HEK293 (cell line): Measurements from ENCODE around the gene MECR.

Experiments
- CTCF ChIA-PET: fragments of 350-600 bp; formaldehyde crosslinking; extraction: SDS; loops from one replicate; lab custom pipeline; 2021; ENCODE audit warnings: antibody characterized with exemption; lab: Yijun Ruan, JAX
- POLR2A ChIA-PET: fragments of 300-600 bp; formaldehyde crosslinking; extraction: SDS; loops from one replicate; lab custom pipeline; 2020; ENCODE audit warnings: antibody characterized with exemption, inconsistent platforms; lab: Yijun Ruan, JAX
- H3K27ac ChIP-seq: fragments of 200-500 bp; sonication (Bioruptor generic); 2 replicates; pipeline ENCODE4 v1.5.1; 2014; ENCODE audit warnings: low read depth, low read length, control low read depth, inconsistent platforms; ENCODE audit errors: extremely low read depth
- H3K36me3 ChIP-seq, 2 experiments: fragments of 200-500 bp in 1 of 2; sonication (Bioruptor generic) in 1 of 2; 1 replicate in 1 of 2; 2 replicates in 1 of 2; pipeline ENCODE4 v1.5.1; 2014 to 2017; ENCODE audit warnings: inconsistent platforms in 2 of 2, low read length in 2 of 2; ENCODE audit not compliant: control insufficient read depth in 2 of 2, insufficient read depth in 1 of 2
- H3K4me1 ChIP-seq: fragments of 200-500 bp; sonication (Bioruptor generic); 2 replicates; pipeline ENCODE4 v1.5.1; 2014; ENCODE audit warnings: mild to moderate bottlenecking, low read length, inconsistent platforms; ENCODE audit not compliant: control insufficient read depth, insufficient read depth
- H3K4me3 ChIP-seq: 2 replicates; pipeline ENCODE4 v1.5.1; 2011; ENCODE audit warnings: low read depth, mild to moderate bottlenecking, control low read depth, low read length, moderate library complexity
- H3K9me3 ChIP-seq: fragments of 200-500 bp; sonication (Bioruptor generic); 2 replicates; pipeline ENCODE4 v1.5.1; 2014; ENCODE audit warnings: low read depth, low read length, inconsistent platforms; ENCODE audit not compliant: control insufficient read depth, insufficient read depth
- IKZF3 ChIP-seq: fragments of 450-650 bp; IDR thresholded peaks from 2 replicates; pipeline ENCODE4 v1.5.0; 2018; ENCODE audit warnings: missing biosample characterization, mild to moderate bottlenecking, missing genetic modification characterization, moderate library complexity
- OSR2 ChIP-seq: fragments of 450-650 bp; formaldehyde crosslinking; IDR thresholded peaks from 2 replicates; pipeline ENCODE4 v1.5.1; 2016; ENCODE audit warnings: missing biosample characterization, missing genetic modification characterization
- ZBTB1 ChIP-seq: fragments of 450-650 bp; formaldehyde crosslinking; IDR thresholded peaks from 2 replicates; pipeline ENCODE4 v1.5.1; 2016; ENCODE audit warnings: missing biosample characterization, missing genetic modification characterization
- ZNF133 ChIP-seq: fragments of 450-650 bp; formaldehyde crosslinking; IDR thresholded peaks from 2 replicates; pipeline ENCODE4 v1.5.1; 2016; ENCODE audit warnings: missing biosample characterization, missing genetic modification characterization
- ZNF146 ChIP-seq: fragments of 450-650 bp; formaldehyde crosslinking; IDR thresholded peaks from 2 replicates; pipeline ENCODE4 v1.5.1; 2016; ENCODE audit warnings: missing biosample characterization, missing genetic modification characterization
- ZNF214 ChIP-seq: fragments of 450-650 bp; formaldehyde crosslinking; IDR thresholded peaks from 2 replicates; pipeline ENCODE4 v1.5.1; 2017; ENCODE audit warnings: missing biosample characterization, mild to moderate bottlenecking, missing genetic modification characterization, borderline replicate concordance
- ZNF223 ChIP-seq: fragments of 450-650 bp; formaldehyde crosslinking; IDR thresholded peaks from 2 replicates; pipeline ENCODE4 v1.5.1; 2016; ENCODE audit warnings: missing biosample characterization, missing genetic modification characterization
- ZNF548 ChIP-seq: fragments of 450-650 bp; formaldehyde crosslinking; IDR thresholded peaks from 2 replicates; pipeline ENCODE4 v1.5.1; 2016; ENCODE audit warnings: missing biosample characterization, missing genetic modification characterization
- ZNF549 ChIP-seq: fragments of 450-650 bp; IDR thresholded peaks from 2 replicates; pipeline ENCODE4 v1.5.1; 2018; ENCODE audit warnings: missing biosample characterization, missing genetic modification characterization, mild to moderate bottlenecking, inconsistent platforms, moderate library complexity
- ZNF629 ChIP-seq: fragments of 450-650 bp; formaldehyde crosslinking; IDR thresholded peaks from 2 replicates; pipeline ENCODE4 v1.5.1; 2017; ENCODE audit warnings: missing biosample characterization, missing genetic modification characterization
- ZNF677 ChIP-seq: fragments of 450-650 bp; IDR thresholded peaks from 2 replicates; pipeline ENCODE4 v1.5.0; 2018; ENCODE audit warnings: missing biosample characterization, mild to moderate bottlenecking, missing genetic modification characterization, moderate library complexity
- ZNF791 ChIP-seq: fragments of 450-650 bp; formaldehyde crosslinking; IDR thresholded peaks from 2 replicates; pipeline ENCODE4 v1.5.1; 2016; ENCODE audit warnings: missing biosample characterization, missing genetic modification characterization
- ZNF843 ChIP-seq: fragments of 450-650 bp; formaldehyde crosslinking; IDR thresholded peaks from 2 replicates; pipeline ENCODE4 v1.5.1; 2016; ENCODE audit warnings: missing biosample characterization, missing genetic modification characterization
- TF ChIP-seq, protein P1 (sequence below): fragments of 450-650 bp; formaldehyde crosslinking; IDR thresholded peaks from 2 replicates; pipeline ENCODE4 v1.5.1; 2017; ENCODE audit warnings: missing biosample characterization, missing genetic modification characterization
- TF ChIP-seq, protein P2 (sequence below): fragments of 450-650 bp; formaldehyde crosslinking; IDR thresholded peaks from 2 replicates; pipeline ENCODE4 v1.5.1; 2016; ENCODE audit warnings: missing biosample characterization, missing genetic modification characterization
- TF ChIP-seq, protein P3 (sequence below): fragments of 450-650 bp; formaldehyde crosslinking; IDR thresholded peaks from 2 replicates; pipeline ENCODE4 v1.5.1; 2016; ENCODE audit warnings: missing biosample characterization, missing genetic modification characterization
- TF ChIP-seq, protein P4 (sequence below): sonication (generic); formaldehyde crosslinking; IDR thresholded peaks from 2 replicates; pipeline ENCODE4 v1.8.1; 2022; ENCODE audit warnings: mild to moderate bottlenecking, moderate library complexity, missing genetic modification reagents
- TF ChIP-seq, protein P5 (sequence below): fragments of 450-650 bp; formaldehyde crosslinking; IDR thresholded peaks from 2 replicates; pipeline ENCODE4 v1.5.1; 2017; ENCODE audit warnings: missing biosample characterization, missing genetic modification characterization
- TF ChIP-seq, protein P6 (sequence below): fragments of 450-650 bp; formaldehyde crosslinking; IDR thresholded peaks from 2 replicates; pipeline ENCODE4 v1.5.1; 2017; ENCODE audit warnings: missing biosample characterization, missing genetic modification characterization

Gene MECR

DNA sequence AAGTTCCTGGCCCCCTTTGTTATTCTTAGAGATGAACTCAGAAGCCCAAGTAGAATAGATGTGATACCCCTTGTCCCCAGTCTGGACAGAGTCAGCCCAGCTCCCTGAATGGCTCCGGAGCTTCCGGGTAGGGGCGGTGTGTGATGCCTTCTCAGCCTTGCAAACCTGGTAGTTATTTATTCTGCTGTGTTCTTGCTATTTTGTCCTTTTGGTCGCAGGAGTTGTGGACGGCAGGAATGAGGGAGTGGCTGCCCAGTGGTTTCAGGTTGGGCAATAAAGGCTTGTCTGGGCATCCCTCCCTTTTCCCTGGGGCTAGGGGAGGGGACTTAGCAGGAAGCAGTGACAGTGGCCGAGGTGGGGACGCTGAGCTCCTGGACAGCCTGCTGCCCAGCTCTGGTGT, 8.4 kb upstream of the MECR start:
- H3K4me1 ChIP-seq, result peaks cover 4% of the 10 kb centered on the region; the same call in 1 of the 2 replicates
- no peak for TF ChIP-seq ZNF214 (tag by site-specific recombination)
- TF ChIP-seq, protein P1, sequence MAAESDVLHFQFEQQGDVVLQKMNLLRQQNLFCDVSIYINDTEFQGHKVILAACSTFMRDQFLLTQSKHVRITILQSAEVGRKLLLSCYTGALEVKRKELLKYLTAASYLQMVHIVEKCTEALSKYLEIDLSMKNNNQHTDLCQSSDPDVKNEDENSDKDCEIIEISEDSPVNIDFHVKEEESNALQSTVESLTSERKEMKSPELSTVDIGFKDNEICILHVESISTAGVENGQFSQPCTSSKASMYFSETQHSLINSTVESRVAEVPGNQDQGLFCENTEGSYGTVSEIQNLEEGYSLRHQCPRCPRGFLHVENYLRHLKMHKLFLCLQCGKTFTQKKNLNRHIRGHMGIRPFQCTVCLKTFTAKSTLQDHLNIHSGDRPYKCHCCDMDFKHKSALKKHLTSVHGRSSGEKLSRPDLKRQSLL (tag by site-specific recombination), result 0 out of 2 replicates have a peak, but pooled peaks have one; percentile 28
- peak; percentile 40; the same call in 1 of the 2 replicates for TF ChIP-seq OSR2 (tag by site-specific recombination)
- TF ChIP-seq, protein P2, sequence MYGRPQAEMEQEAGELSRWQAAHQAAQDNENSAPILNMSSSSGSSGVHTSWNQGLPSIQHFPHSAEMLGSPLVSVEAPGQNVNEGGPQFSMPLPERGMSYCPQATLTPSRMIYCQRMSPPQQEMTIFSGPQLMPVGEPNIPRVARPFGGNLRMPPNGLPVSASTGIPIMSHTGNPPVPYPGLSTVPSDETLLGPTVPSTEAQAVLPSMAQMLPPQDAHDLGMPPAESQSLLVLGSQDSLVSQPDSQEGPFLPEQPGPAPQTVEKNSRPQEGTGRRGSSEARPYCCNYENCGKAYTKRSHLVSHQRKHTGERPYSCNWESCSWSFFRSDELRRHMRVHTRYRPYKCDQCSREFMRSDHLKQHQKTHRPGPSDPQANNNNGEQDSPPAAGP, result peak; percentile 89
- TF ChIP-seq, all 188 proteins: peak for 3
- no peak overlapping the region for H3K27ac ChIP-seq
- ChIA-PET CTCF (interaction anchor here (0.5 to 1.5 kb wide), 6 partner anchors 22 to 1541 kb away, joined by 3 to 8 read pairs (median 4); no protein-coding TSS in a partner anchor), POLR2A (interaction anchor here (0.8 kb wide), 1 partner anchor 18 kb away, joined by 3 read pairs; no protein-coding TSS in a partner anchor)
- no peak overlapping the region for H3K4me3 ChIP-seq
- no peaks in the 10 kb centered on the region for H3K36me3 ChIP-seq
- no peaks in the 10 kb centered on the region for H3K9me3 ChIP-seq

DNA sequence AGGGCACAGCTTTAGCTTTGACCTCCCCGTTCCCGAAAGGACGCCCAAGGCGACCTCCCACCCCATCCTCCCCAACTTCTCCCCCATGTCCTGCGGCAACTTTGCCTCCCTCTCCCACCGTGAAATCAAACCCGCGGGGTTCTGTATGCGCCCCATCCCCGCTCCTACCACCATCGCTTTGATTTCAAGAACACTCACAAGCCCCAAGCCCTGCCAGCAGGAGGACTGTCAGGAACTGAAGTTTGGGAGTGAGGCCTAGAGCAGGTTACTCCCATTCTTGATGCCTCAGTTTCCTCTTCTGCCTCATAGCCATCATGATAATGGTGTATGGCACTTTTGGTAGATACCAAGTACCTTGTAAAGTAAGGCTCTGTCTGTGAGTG, 7.9 kb upstream of the MECR start:
- Histone ChIP-seq H3K4me1 (peaks cover 4% of the 10 kb centered on the region; the same call in 1 of the 2 replicates), H3K27ac (no peak overlapping the region), H3K4me3 (no peak overlapping the region), H3K36me3 (no peaks in the 10 kb centered on the region), H3K9me3 (no peaks in the 10 kb centered on the region)
- TF ChIP-seq IKZF3 (tag by site-specific recombination) (0 out of 2 replicates have a peak, but pooled peaks have one; percentile 2), ZNF549 (tag by site-specific recombination) (no peak), ZNF843 (tag by site-specific recombination) (no peak), ZNF677 (tag by site-specific recombination) (no peak), ZNF791 (tag by site-specific recombination) (no peak), ZNF223 (no peak)
- CTCF ChIA-PET, result interaction anchor here (0.6 to 1.5 kb wide), 3 partner anchors 94 to 245 kb away, joined by 3 to 8 read pairs (median 3); no protein-coding TSS in a partner anchor
- POLR2A ChIA-PET, result no interaction called here

DNA sequence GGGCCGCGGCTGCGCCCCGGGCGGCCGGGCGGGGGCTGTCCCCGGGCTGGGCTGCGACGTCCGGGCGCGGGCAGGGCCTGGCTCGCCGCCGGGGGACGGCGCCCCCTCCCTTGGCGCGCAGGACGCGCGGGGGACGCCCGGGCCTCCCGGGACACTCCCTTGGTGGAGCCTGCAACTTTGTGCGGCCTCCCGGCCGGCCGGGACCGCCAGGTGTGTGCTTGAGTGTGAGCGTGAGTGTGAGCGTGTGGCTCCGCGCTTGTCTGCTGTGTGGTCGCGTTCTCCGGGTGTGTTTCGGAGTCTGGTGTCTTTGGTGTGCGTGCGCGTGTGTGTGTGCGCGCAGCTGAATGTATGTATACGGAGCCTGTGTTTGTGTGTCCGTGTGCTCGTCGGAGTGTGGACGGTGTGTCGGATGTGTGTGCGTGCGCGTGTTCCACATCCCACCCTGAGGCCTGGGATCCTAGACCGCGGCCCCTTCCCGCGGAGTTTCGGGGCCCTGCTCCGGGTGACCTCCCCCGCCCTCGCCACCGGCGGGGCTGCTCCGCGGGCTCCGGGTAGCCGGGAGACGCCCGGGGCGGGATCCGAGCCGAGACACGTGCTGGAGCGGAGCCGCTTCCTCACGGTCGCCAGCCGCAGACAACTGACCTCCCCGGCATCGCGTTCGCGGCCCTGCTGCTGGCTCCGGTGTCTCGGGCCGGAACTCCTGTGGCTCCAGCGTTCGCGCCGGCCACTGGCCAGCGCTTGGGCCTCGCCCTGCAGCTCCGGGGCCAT, 7.3 kb upstream of the MECR start:
- POLR2A ChIA-PET, result no interaction called here
- TF ChIP-seq, protein P3, sequence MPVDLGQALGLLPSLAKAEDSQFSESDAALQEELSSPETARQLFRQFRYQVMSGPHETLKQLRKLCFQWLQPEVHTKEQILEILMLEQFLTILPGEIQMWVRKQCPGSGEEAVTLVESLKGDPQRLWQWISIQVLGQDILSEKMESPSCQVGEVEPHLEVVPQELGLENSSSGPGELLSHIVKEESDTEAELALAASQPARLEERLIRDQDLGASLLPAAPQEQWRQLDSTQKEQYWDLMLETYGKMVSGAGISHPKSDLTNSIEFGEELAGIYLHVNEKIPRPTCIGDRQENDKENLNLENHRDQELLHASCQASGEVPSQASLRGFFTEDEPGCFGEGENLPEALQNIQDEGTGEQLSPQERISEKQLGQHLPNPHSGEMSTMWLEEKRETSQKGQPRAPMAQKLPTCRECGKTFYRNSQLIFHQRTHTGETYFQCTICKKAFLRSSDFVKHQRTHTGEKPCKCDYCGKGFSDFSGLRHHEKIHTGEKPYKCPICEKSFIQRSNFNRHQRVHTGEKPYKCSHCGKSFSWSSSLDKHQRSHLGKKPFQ (tag by site-specific recombination), result peak; percentile 79
- TF ChIP-seq ZBTB1 (tag by site-specific recombination) (no peak), ZNF629 (tag by site-specific recombination) (no peak), ZNF548 (tag by site-specific recombination) (no peak), ZNF133 (tag by site-specific recombination) (no peak), ZNF146 (tag by site-specific recombination) (no peak; the same call in 1 of the 2 replicates)
- TF ChIP-seq, protein P1 (tag by site-specific recombination), result peak; percentile 29
- TF ChIP-seq, protein P4, sequence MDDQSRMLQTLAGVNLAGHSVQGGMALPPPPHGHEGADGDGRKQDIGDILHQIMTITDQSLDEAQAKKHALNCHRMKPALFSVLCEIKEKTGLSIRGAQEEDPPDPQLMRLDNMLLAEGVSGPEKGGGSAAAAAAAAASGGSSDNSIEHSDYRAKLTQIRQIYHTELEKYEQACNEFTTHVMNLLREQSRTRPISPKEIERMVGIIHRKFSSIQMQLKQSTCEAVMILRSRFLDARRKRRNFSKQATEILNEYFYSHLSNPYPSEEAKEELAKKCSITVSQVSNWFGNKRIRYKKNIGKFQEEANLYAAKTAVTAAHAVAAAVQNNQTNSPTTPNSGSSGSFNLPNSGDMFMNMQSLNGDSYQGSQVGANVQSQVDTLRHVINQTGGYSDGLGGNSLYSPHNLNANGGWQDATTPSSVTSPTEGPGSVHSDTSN (CRISPR knock-in tag), result no peak
- TF ChIP-seq, protein P5, sequence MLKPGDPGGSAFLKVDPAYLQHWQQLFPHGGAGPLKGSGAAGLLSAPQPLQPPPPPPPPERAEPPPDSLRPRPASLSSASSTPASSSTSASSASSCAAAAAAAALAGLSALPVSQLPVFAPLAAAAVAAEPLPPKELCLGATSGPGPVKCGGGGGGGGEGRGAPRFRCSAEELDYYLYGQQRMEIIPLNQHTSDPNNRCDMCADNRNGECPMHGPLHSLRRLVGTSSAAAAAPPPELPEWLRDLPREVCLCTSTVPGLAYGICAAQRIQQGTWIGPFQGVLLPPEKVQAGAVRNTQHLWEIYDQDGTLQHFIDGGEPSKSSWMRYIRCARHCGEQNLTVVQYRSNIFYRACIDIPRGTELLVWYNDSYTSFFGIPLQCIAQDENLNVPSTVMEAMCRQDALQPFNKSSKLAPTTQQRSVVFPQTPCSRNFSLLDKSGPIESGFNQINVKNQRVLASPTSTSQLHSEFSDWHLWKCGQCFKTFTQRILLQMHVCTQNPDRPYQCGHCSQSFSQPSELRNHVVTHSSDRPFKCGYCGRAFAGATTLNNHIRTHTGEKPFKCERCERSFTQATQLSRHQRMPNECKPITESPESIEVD (tag by site-specific recombination), result no peak
- TF ChIP-seq, protein P6, sequence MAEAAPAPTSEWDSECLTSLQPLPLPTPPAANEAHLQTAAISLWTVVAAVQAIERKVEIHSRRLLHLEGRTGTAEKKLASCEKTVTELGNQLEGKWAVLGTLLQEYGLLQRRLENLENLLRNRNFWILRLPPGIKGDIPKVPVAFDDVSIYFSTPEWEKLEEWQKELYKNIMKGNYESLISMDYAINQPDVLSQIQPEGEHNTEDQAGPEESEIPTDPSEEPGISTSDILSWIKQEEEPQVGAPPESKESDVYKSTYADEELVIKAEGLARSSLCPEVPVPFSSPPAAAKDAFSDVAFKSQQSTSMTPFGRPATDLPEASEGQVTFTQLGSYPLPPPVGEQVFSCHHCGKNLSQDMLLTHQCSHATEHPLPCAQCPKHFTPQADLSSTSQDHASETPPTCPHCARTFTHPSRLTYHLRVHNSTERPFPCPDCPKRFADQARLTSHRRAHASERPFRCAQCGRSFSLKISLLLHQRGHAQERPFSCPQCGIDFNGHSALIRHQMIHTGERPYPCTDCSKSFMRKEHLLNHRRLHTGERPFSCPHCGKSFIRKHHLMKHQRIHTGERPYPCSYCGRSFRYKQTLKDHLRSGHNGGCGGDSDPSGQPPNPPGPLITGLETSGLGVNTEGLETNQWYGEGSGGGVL (tag by site-specific recombination), result no peak

More for the DNA sequence above, 7.3 kb upstream of the MECR start:
- CTCF ChIA-PET, result interaction anchor here (0.6 kb wide), 1 partner anchor 1031 kb away, joined by 3 read pairs; no protein-coding TSS in a partner anchor
- H3K27ac ChIP-seq, result peak overlapping the region; percentile 9; the same call in 1 of the 2 replicates
- peak overlapping the region; percentile 82 for H3K4me3 ChIP-seq
- H3K4me1 ChIP-seq, result peaks cover 4% of the 10 kb centered on the region; the same call in 1 of the 2 replicates
- H3K36me3 ChIP-seq, result no peaks in the 10 kb centered on the region
- H3K9me3 ChIP-seq, result no peaks in the 10 kb centered on the region
